Measurements from ENCODE around the gene SLC16A10.

DNA sequence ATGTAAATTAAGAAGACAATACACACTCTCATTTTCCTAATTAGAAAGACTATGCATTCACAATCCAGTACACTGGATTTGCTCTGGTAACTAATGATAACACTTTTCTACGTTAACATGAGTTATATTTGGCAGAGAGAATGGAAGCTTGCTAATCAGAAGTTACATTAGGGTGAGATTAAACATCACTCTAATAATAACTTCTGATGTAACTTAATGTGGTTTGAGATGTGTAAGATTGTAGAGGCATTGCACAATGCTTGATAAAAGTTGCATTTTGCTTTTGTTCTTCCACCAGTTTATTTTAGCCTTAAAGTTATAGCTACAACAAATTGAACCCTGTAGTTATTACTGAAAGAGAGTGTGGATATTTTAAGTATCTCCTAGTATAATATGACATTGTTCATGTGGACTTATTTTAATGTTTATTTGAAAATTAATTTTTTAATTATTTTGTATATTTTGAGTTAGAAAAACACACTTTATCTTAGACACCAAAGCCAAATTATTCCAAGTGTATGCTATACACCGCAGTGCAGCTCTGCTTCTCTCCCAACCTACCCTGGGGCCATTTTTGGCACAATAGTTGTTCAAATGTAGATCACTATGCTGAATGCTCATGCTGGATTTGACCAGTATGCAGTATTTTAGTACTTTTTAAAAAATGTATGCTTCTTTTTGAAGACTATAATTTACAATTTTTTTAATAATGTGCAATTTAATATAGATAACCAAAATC is 143.2 kb downstream of the SLC16A10 start:
- TF ChIP-seq, protein P1, sequence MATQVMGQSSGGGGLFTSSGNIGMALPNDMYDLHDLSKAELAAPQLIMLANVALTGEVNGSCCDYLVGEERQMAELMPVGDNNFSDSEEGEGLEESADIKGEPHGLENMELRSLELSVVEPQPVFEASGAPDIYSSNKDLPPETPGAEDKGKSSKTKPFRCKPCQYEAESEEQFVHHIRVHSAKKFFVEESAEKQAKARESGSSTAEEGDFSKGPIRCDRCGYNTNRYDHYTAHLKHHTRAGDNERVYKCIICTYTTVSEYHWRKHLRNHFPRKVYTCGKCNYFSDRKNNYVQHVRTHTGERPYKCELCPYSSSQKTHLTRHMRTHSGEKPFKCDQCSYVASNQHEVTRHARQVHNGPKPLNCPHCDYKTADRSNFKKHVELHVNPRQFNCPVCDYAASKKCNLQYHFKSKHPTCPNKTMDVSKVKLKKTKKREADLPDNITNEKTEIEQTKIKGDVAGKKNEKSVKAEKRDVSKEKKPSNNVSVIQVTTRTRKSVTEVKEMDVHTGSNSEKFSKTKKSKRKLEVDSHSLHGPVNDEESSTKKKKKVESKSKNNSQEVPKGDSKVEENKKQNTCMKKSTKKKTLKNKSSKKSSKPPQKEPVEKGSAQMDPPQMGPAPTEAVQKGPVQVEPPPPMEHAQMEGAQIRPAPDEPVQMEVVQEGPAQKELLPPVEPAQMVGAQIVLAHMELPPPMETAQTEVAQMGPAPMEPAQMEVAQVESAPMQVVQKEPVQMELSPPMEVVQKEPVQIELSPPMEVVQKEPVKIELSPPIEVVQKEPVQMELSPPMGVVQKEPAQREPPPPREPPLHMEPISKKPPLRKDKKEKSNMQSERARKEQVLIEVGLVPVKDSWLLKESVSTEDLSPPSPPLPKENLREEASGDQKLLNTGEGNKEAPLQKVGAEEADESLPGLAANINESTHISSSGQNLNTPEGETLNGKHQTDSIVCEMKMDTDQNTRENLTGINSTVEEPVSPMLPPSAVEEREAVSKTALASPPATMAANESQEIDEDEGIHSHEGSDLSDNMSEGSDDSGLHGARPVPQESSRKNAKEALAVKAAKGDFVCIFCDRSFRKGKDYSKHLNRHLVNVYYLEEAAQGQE (IDR thresholded peaks at IDR 0.05; ENCODE audit: low read depth), result no peak
- TF ChIP-seq CREB1 (IDR thresholded peaks at IDR 0.05; ENCODE audit: low read depth), result no peak
- TF ChIP-seq USF1 (IDR thresholded peaks at IDR 0.05), result no peak
- no peak for TF ChIP-seq CEBPB (IDR thresholded peaks at IDR 0.05)
- TF ChIP-seq YY1 (IDR thresholded peaks at IDR 0.05; ENCODE audit: low read depth), result no peak
- no peak for TF ChIP-seq EP300 (IDR thresholded peaks at IDR 0.05; ENCODE audit: borderline replicate concordance)
- no peak for TF ChIP-seq ZBTB7A (IDR thresholded peaks at IDR 0.05; ENCODE audit: low read depth)
- TF ChIP-seq, protein P2, sequence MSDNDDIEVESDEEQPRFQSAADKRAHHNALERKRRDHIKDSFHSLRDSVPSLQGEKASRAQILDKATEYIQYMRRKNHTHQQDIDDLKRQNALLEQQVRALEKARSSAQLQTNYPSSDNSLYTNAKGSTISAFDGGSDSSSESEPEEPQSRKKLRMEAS (IDR thresholded peaks at IDR 0.05), result no peak
- no peak for TF ChIP-seq TAF1 (IDR thresholded peaks at IDR 0.05; ENCODE audit: low read depth)
- TF ChIP-seq RAD21 (IDR thresholded peaks at IDR 0.05; ENCODE audit: low read depth), result no peak
- no peak for TF ChIP-seq NFIC (IDR thresholded peaks at IDR 0.05)
- TF ChIP-seq EGR1 (IDR thresholded peaks at IDR 0.05), result no peak

Data from Ishikawa (cell line).